ENCODE data around the gene CCDC88A.
A peak's percentile ranks its signal among the peaks of the same experiment; 100 is the strongest.

The CCDC88A gene

GRCh38 chr2:55416786-55417568 is 2.7 kb downstream of the CCDC88A start:
- DNase-seq (ENCODE audit: low read depth) = no peak
- peak overlapping the region; percentile 69 for H3K4me3 ChIP-seq (ENCODE audit: low read depth, low read length)
- TF ChIP-seq CTCF (IDR thresholded peaks at IDR 0.05; ENCODE audit: insufficient read depth, low read depth, low read length, missing control alignments) = no peak

GRCh38 chr2:55415300-55415699 is 4.4 kb downstream of the CCDC88A start:
- TF ChIP-seq CTCF (IDR thresholded peaks at IDR 0.05; ENCODE audit: insufficient read depth, low read depth, low read length, missing control alignments) = no peak
- no peak for DNase-seq (ENCODE audit: low read depth)
- no peak overlapping the region for H3K4me3 ChIP-seq (ENCODE audit: low read depth, low read length)

- no peak for TF ChIP-seq CTCF (IDR thresholded peaks at IDR 0.05; ENCODE audit: insufficient read depth, low read depth, low read length, missing control alignments)
- DNase-seq (ENCODE audit: low read depth) = no peak
- H3K4me3 ChIP-seq (ENCODE audit: low read depth, low read length) = no peak overlapping the region
Measured at GRCh38 chr2:55408918-55409868, 10.5 kb downstream of the CCDC88A start.

- no peak for TF ChIP-seq CTCF (IDR thresholded peaks at IDR 0.05; ENCODE audit: insufficient read depth, low read depth, low read length, missing control alignments)
- no peak for DNase-seq (ENCODE audit: low read depth)
- no peak overlapping the region for H3K4me3 ChIP-seq (ENCODE audit: low read depth, low read length)
Measured at GRCh38 chr2:55408098-55408882, 11.4 kb downstream of the CCDC88A start.

- no peak overlapping the region for H3K4me3 ChIP-seq (ENCODE audit: low read depth, low read length)
- DNase-seq (ENCODE audit: low read depth) = no peak
- no peak for TF ChIP-seq CTCF (IDR thresholded peaks at IDR 0.05; ENCODE audit: insufficient read depth, low read depth, low read length, missing control alignments)
Measured at GRCh38 chr2:55405116-55405515, 14.5 kb downstream of the CCDC88A start.

GRCh38 chr2:55403256-55403998 is 16.2 kb downstream of the CCDC88A start:
- no peak overlapping the region for H3K4me3 ChIP-seq (ENCODE audit: low read depth, low read length)
- no peak for DNase-seq (ENCODE audit: low read depth)
- no peak for TF ChIP-seq CTCF (IDR thresholded peaks at IDR 0.05; ENCODE audit: insufficient read depth, low read depth, low read length, missing control alignments)

Data from GM12865 (cell line).